ENCODE results near the gene NAGK. TPM values are rescaled to one million over a fixed set of nuclear protein-coding genes. Genes with fewer than 3 reads are reported as not detected.
A peak's percentile ranks its signal among the peaks of the same experiment; 100 is the strongest.

NAGK gene
- total and polyA plus RNA-seq, 9 of the 15 experiments (the other 6 are each of a cell fraction or from before 2014, with no cell fraction given): 4.9 to 14.9 (median 10.6) TPM

DNA sequence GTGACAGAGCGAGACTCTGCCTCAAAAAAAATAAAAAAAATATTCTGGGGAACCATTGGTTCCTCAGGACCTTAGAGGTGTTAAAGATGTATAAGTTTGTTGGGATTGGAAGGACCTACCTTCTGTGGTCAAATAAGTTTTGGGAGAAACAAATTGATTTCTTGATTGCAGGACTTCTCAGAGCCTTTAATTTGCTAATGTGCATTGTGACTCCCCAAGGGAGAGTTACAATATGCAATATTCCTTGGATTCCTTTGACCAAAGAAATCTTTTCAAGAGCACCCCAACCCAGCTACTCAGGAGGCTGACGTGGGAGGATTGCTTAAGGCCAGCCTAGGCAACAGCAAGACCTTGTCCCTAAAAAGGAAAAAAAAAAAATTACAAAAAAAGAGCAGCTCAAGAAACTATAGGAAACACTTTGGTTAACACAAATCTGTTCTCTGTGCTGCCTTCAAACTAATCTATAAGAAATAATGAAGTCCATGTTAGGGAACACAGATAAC, 6.5 kb downstream of the NAGK start:
- no peaks in the 10 kb centered on the region for H3K9me3 ChIP-seq (replicated peaks; ENCODE audit: control insufficient read depth, insufficient read depth, low read depth, low read length)
- H3K79me2 ChIP-seq (ENCODE audit: control insufficient read depth, insufficient read depth, low read length): no peaks in the 10 kb centered on the region
- no TSS peak for BruUV-seq (replicated peaks)
- H3K36me3 ChIP-seq (ENCODE audit: control insufficient read depth, insufficient read depth, low read length): peaks cover 6% of the 10 kb centered on the region; the same call in 2 of the 3 replicates
- DNase-seq (ENCODE audit: extremely low read depth in 1 of 4, low spot score in 3 of 4): no peak
- intact Hi-C loops (cut with micrococcal nuclease): no loop called here
- ChIA-PET CTCF (ENCODE audit: low intra/inter-chr PET ratio) (no interaction called here), POLR2A (interaction anchor here (0.6 to 0.7 kb wide), 3 partner anchors 29 to 1989 kb away, joined by 3 read pairs; no protein-coding TSS in a partner anchor)
- H3K4me1 ChIP-seq (replicated peaks in 1 of 2; ENCODE audit: control insufficient read depth in 2 of 2, insufficient read depth in 2 of 2, low read length in 2 of 2): peaks cover 11 to 13% of the 10 kb centered on the region in 2 experiments; a peak in 4 of 5 replicates
- no peak overlapping the region for H3K4me3 ChIP-seq
- no peak for ATAC-seq
- no peak overlapping the region for H3K9ac ChIP-seq (ENCODE audit: insufficient read depth in 1 of 2, low read depth in 2 of 2, low read length in 2 of 2)
- H3K4me2 ChIP-seq (ENCODE audit: insufficient read depth, low read length): no peak overlapping the region
- H4K20me1 ChIP-seq (replicated peaks; ENCODE audit: control insufficient read depth, insufficient read depth, low read length): 0 out of 2 replicates have a peak, but pooled peaks cover under 1% of the 10 kb centered on the region
- peaks cover 3% of the 10 kb centered on the region for H3K9me1 ChIP-seq (ENCODE audit: control insufficient read depth, insufficient read depth, low read length)
- H2AFZ ChIP-seq (ENCODE audit: low read depth, low read length): no peak overlapping the region
- WGBS (ENCODE audit: insufficient coverage, low coverage, missing lambda C conversion rate): 89% methylated on average over 2 of the region's 2 CpGs
- H3K27ac ChIP-seq (ENCODE audit: extremely low read depth, low read depth, low read length): no peak overlapping the region
- FAIRE-seq: no peak
- in situ Hi-C loops (cut with MboI): no loop called here
- no peaks in the 10 kb centered on the region for H3K27me3 ChIP-seq (ENCODE audit: control insufficient read depth in 2 of 2, insufficient read depth in 2 of 2, low read length in 2 of 2)
- TF ChIP-seq ZNF239 (CRISPR knock-in tag; IDR thresholded peaks at IDR 0.05) (peak; percentile 95), EWSR1 (IDR thresholded peaks at IDR 0.05; ENCODE audit: borderline replicate concordance, low read depth, partially characterized antibody) (no peak), BCL6 (CRISPR knock-in tag; IDR thresholded peaks at IDR 0.05) (no peak), RBM25 (IDR thresholded peaks at IDR 0.05; ENCODE audit: low read depth, low read length, severe bottlenecking) (peak; percentile 51)
- TF ChIP-seq, protein P1, sequence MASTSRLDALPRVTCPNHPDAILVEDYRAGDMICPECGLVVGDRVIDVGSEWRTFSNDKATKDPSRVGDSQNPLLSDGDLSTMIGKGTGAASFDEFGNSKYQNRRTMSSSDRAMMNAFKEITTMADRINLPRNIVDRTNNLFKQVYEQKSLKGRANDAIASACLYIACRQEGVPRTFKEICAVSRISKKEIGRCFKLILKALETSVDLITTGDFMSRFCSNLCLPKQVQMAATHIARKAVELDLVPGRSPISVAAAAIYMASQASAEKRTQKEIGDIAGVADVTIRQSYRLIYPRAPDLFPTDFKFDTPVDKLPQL (IDR thresholded peaks at IDR 0.05; ENCODE audit: extremely low read depth, insufficient read length): no peak
- TF ChIP-seq, protein P2, sequence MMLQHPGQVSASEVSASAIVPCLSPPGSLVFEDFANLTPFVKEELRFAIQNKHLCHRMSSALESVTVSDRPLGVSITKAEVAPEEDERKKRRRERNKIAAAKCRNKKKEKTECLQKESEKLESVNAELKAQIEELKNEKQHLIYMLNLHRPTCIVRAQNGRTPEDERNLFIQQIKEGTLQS (IDR thresholded peaks at IDR 0.05): no peak
- TF ChIP-seq, protein P2 (CRISPR knock-in tag; conservative IDR thresholded peaks at IDR 0.05): no peak
- TF ChIP-seq, protein P3, sequence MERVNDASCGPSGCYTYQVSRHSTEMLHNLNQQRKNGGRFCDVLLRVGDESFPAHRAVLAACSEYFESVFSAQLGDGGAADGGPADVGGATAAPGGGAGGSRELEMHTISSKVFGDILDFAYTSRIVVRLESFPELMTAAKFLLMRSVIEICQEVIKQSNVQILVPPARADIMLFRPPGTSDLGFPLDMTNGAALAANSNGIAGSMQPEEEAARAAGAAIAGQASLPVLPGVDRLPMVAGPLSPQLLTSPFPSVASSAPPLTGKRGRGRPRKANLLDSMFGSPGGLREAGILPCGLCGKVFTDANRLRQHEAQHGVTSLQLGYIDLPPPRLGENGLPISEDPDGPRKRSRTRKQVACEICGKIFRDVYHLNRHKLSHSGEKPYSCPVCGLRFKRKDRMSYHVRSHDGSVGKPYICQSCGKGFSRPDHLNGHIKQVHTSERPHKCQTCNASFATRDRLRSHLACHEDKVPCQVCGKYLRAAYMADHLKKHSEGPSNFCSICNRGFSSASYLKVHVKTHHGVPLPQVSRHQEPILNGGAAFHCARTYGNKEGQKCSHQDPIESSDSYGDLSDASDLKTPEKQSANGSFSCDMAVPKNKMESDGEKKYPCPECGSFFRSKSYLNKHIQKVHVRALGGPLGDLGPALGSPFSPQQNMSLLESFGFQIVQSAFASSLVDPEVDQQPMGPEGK (CRISPR knock-in tag; IDR thresholded peaks at IDR 0.05; ENCODE audit: borderline replicate concordance): no peak

Measured in K562 (cell line).